Neural progenitor cell (in vitro differentiated cells): ENCODE measurements around the gene PPTC7.
"Not testable (repeated sequence)": the region's sequence is repeated elsewhere in the genome, so short reads cannot be mapped to it uniquely, and the experiment has no call there.

Experiments used
- EZH2 ChIP-seq: fragments of 200-600 bp; sonication (generic); IDR thresholded peaks from 2 replicates; pipeline ENCODE4 v1.6.1; 2017; ENCODE audit warnings: antibody characterized with exemption, mild to moderate bottlenecking, moderate library complexity
- EZH2phosphoT487 ChIP-seq: fragments of 200-600 bp; sonication (generic); IDR thresholded peaks from 2 replicates; pipeline ENCODE4 v1.6.1; 2017; ENCODE audit warnings: antibody characterized with exemption
- TF ChIP-seq, protein P1 (sequence below): fragments of 200-600 bp; sonication (generic); IDR thresholded peaks from 2 replicates; pipeline ENCODE4 v1.5.1; 2017; ENCODE audit warnings: antibody characterized with exemption, mild to moderate bottlenecking

- TF ChIP-seq, protein P1, sequence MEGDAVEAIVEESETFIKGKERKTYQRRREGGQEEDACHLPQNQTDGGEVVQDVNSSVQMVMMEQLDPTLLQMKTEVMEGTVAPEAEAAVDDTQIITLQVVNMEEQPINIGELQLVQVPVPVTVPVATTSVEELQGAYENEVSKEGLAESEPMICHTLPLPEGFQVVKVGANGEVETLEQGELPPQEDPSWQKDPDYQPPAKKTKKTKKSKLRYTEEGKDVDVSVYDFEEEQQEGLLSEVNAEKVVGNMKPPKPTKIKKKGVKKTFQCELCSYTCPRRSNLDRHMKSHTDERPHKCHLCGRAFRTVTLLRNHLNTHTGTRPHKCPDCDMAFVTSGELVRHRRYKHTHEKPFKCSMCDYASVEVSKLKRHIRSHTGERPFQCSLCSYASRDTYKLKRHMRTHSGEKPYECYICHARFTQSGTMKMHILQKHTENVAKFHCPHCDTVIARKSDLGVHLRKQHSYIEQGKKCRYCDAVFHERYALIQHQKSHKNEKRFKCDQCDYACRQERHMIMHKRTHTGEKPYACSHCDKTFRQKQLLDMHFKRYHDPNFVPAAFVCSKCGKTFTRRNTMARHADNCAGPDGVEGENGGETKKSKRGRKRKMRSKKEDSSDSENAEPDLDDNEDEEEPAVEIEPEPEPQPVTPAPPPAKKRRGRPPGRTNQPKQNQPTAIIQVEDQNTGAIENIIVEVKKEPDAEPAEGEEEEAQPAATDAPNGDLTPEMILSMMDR: not testable (repeated sequence)
- not testable (repeated sequence) for TF ChIP-seq EZH2phosphoT487, EZH2
Observed at GRCh38 chr12:110574717-110575230, 8.3 kb downstream of the PPTC7 start.
